WERI-Rb-1 (cell line): Measurements from ENCODE around the gene CHST11.

Source experiments
- DNase-seq: peaks from one replicate; pipeline ENCODE4 v3.0.0-alpha.2; 2020
- H3K27ac ChIP-seq: fragments of 250-450 bp; sonication (Bioruptor Pico); 2 replicates; pipeline ENCODE4 v1.5.1; 2020; ENCODE audit warnings: mild to moderate bottlenecking, moderate library complexity
- H3K27me3 ChIP-seq: fragments of 250-450 bp; sonication (Bioruptor Pico); 2 replicates; pipeline ENCODE4 v1.5.1; 2021; ENCODE audit warnings: mild to moderate bottlenecking, low read depth, moderate library complexity; ENCODE audit not compliant: insufficient read depth, severe bottlenecking
- H3K36me3 ChIP-seq: fragments of 250-450 bp; sonication (Bioruptor Pico); 2 replicates; pipeline ENCODE4 v1.5.1; 2020; ENCODE audit warnings: mild to moderate bottlenecking, moderate library complexity
- H3K4me3 ChIP-seq: 2 replicates; pipeline ENCODE4 v1.5.1; 2011; ENCODE audit warnings: low read depth, mild to moderate bottlenecking, control low read depth, low read length
- H3K9me3 ChIP-seq: fragments of 250-450 bp; sonication (Bioruptor Pico); 2 replicates; pipeline ENCODE4 v1.5.1; 2021; ENCODE audit warnings: mild to moderate bottlenecking, moderate library complexity; ENCODE audit not compliant: severe bottlenecking
- CTCF ChIP-seq: IDR thresholded peaks from 2 replicates; pipeline ENCODE4 v1.5.1; 2011; ENCODE audit warnings: low read depth, mild to moderate bottlenecking, control low read depth, inconsistent platforms, low read length

Gene CHST11

GRCh38 chr12:104662203-104662602, 205.5 kb downstream of the CHST11 start:
- no peak for TF ChIP-seq CTCF
- no peak overlapping the region for H3K4me3 ChIP-seq
- no peaks in the 10 kb centered on the region for H3K27me3 ChIP-seq
- H3K27ac ChIP-seq: no peak overlapping the region
- H3K36me3 ChIP-seq: no peaks in the 10 kb centered on the region
- H3K9me3 ChIP-seq: no peaks in the 10 kb centered on the region
- DNase-seq: no peak

- no peak for DNase-seq
- TF ChIP-seq CTCF: no peak
- no peak overlapping the region for H3K27ac ChIP-seq
Observed at GRCh38 chr12:104662908-104663307, 206.2 kb downstream of the CHST11 start.

GRCh38 chr12:104664351-104664750, 207.6 kb downstream of the CHST11 start:
- H3K4me3 ChIP-seq: no peak overlapping the region
- no peak overlapping the region for H3K27ac ChIP-seq
- DNase-seq: no peak
- H3K9me3 ChIP-seq: no peaks in the 10 kb centered on the region
- no peaks in the 10 kb centered on the region for H3K27me3 ChIP-seq
- TF ChIP-seq CTCF: no peak
- no peaks in the 10 kb centered on the region for H3K36me3 ChIP-seq

More at GRCh38 chr12:104662908-104663307, 206.2 kb downstream of the CHST11 start:
- Histone ChIP-seq H3K36me3 (no peaks in the 10 kb centered on the region), H3K27me3 (no peaks in the 10 kb centered on the region), H3K4me3 (no peak overlapping the region), H3K9me3 (no peaks in the 10 kb centered on the region)

- DNase-seq: no peak
- no peak for TF ChIP-seq CTCF
- no peaks in the 10 kb centered on the region for H3K27me3 ChIP-seq
- no peaks in the 10 kb centered on the region for H3K9me3 ChIP-seq
- H3K36me3 ChIP-seq: no peaks in the 10 kb centered on the region
- H3K4me3 ChIP-seq: no peak overlapping the region
- no peak overlapping the region for H3K27ac ChIP-seq
Observed at GRCh38 chr12:104665296-104665695, 208.5 kb downstream of the CHST11 start.

GRCh38 chr12:104667139-104667538, 210.4 kb downstream of the CHST11 start:
- Histone ChIP-seq H3K9me3 (no peaks in the 10 kb centered on the region), H3K4me3 (no peak overlapping the region), H3K27ac (no peak overlapping the region), H3K27me3 (no peaks in the 10 kb centered on the region), H3K36me3 (no peaks in the 10 kb centered on the region)
- DNase-seq: no peak
- no peak for TF ChIP-seq CTCF

GRCh38 chr12:104668274-104668718, 211.5 kb downstream of the CHST11 start:
- Histone ChIP-seq H3K4me3 (no peak overlapping the region), H3K36me3 (no peaks in the 10 kb centered on the region), H3K9me3 (no peaks in the 10 kb centered on the region), H3K27me3 (no peaks in the 10 kb centered on the region), H3K27ac (no peak overlapping the region)
- TF ChIP-seq CTCF: no peak
- peak; percentile 14 for DNase-seq
